ENCODE measurements around the gene RNASE1. TPM values are rescaled to one million over a fixed set of nuclear protein-coding genes. Genes with fewer than 3 reads are reported as not detected.

RNASE1 gene
- total and polyA plus RNA-seq, 2 experiments from 2014 or later, result 1.3 to 5.7 TPM

GRCh38 chr14:20775901-20776300 is 26.7 kb downstream of the RNASE1 start:
- Histone ChIP-seq H3K4me3 (no peak overlapping the region), H3K9me3 (ENCODE audit: low read depth) (no peaks in the 10 kb centered on the region), H3K27ac (no peak overlapping the region), H3K36me3 (no peaks in the 10 kb centered on the region), H3K27me3 (no peaks in the 10 kb centered on the region), H3K4me1 (ENCODE audit: low read depth) (peaks cover 4% of the 10 kb centered on the region)
- TF ChIP-seq CTCF (IDR thresholded peaks at IDR 0.05; ENCODE audit: low read depth, low read length), result no peak
- DNase-seq (ENCODE audit: low read depth in 1 of 2, low spot score in 1 of 2), result no peak

- H3K27ac ChIP-seq, result no peak overlapping the region
- no peak for TF ChIP-seq CTCF (IDR thresholded peaks at IDR 0.05; ENCODE audit: low read depth, low read length)
- H3K4me3 ChIP-seq, result no peak overlapping the region
- H3K27me3 ChIP-seq, result no peaks in the 10 kb centered on the region
- no peaks in the 10 kb centered on the region for H3K36me3 ChIP-seq
- H3K9me3 ChIP-seq (ENCODE audit: low read depth), result no peaks in the 10 kb centered on the region
- peaks cover 11% of the 10 kb centered on the region for H3K4me1 ChIP-seq (ENCODE audit: low read depth)
- DNase-seq (ENCODE audit: low read depth in 1 of 2, low spot score in 1 of 2), result no peak
Measured at GRCh38 chr14:20775043-20775442, 27.6 kb downstream of the RNASE1 start.

- DNase-seq (ENCODE audit: low read depth in 1 of 2, low spot score in 1 of 2), result no peak
- Histone ChIP-seq H3K9me3 (ENCODE audit: low read depth) (no peaks in the 10 kb centered on the region), H3K4me1 (ENCODE audit: low read depth) (peaks cover 15% of the 10 kb centered on the region), H3K36me3 (no peaks in the 10 kb centered on the region), H3K27ac (no peak overlapping the region), H3K4me3 (no peak overlapping the region), H3K27me3 (no peaks in the 10 kb centered on the region)
- TF ChIP-seq CTCF (IDR thresholded peaks at IDR 0.05; ENCODE audit: low read depth, low read length), result no peak
Measured at GRCh38 chr14:20774258-20774824, 28.3 kb downstream of the RNASE1 start.

GRCh38 chr14:20772650-20773049 is 30.0 kb downstream of the RNASE1 start:
- no peak for TF ChIP-seq CTCF (IDR thresholded peaks at IDR 0.05; ENCODE audit: low read depth, low read length)

GRCh38 chr14:20769421-20769820 is 33.2 kb downstream of the RNASE1 start:
- DNase-seq (ENCODE audit: low read depth in 1 of 2, low spot score in 1 of 2), result no peak
- H3K4me1 ChIP-seq (ENCODE audit: low read depth), result peaks cover 36% of the 10 kb centered on the region
- no peak overlapping the region for H3K4me3 ChIP-seq
- no peaks in the 10 kb centered on the region for H3K27me3 ChIP-seq
- peak overlapping the region; percentile 67 for H3K27ac ChIP-seq
- TF ChIP-seq CTCF (IDR thresholded peaks at IDR 0.05; ENCODE audit: low read depth, low read length), result no peak
- H3K9me3 ChIP-seq (ENCODE audit: low read depth), result no peaks in the 10 kb centered on the region
- no peaks in the 10 kb centered on the region for H3K36me3 ChIP-seq

More at GRCh38 chr14:20772650-20773049, 30.0 kb downstream of the RNASE1 start:
- no peak overlapping the region for H3K27ac ChIP-seq
- H3K9me3 ChIP-seq (ENCODE audit: low read depth), result no peaks in the 10 kb centered on the region
- no peak for DNase-seq (ENCODE audit: low read depth in 1 of 2, low spot score in 1 of 2)
- H3K4me1 ChIP-seq (ENCODE audit: low read depth), result peaks cover 31% of the 10 kb centered on the region
- H3K36me3 ChIP-seq, result no peaks in the 10 kb centered on the region
- no peak overlapping the region for H3K4me3 ChIP-seq
- H3K27me3 ChIP-seq, result no peaks in the 10 kb centered on the region

- H3K4me3 ChIP-seq, result no peak overlapping the region
- no peak for DNase-seq (ENCODE audit: low read depth in 1 of 2, low spot score in 1 of 2)
- no peaks in the 10 kb centered on the region for H3K9me3 ChIP-seq (ENCODE audit: low read depth)
- H3K27me3 ChIP-seq, result no peaks in the 10 kb centered on the region
- H3K36me3 ChIP-seq, result no peaks in the 10 kb centered on the region
- H3K27ac ChIP-seq, result peak overlapping the region; percentile 67
- TF ChIP-seq CTCF (IDR thresholded peaks at IDR 0.05; ENCODE audit: low read depth, low read length), result no peak
- H3K4me1 ChIP-seq (ENCODE audit: low read depth), result peaks cover 36% of the 10 kb centered on the region
Measured at GRCh38 chr14:20768593-20768892, 34.1 kb downstream of the RNASE1 start.
